ENCODE data around the gene RABGGTA. TPM values are rescaled to one million over a fixed set of nuclear protein-coding genes. Genes with fewer than 3 reads are reported as not detected.

The RABGGTA gene
- total and polyA plus RNA-seq, 2 donors (not counting 1 experiment from before 2014, with no cell fraction given): 15.1 to 21.0 TPM

DNA sequence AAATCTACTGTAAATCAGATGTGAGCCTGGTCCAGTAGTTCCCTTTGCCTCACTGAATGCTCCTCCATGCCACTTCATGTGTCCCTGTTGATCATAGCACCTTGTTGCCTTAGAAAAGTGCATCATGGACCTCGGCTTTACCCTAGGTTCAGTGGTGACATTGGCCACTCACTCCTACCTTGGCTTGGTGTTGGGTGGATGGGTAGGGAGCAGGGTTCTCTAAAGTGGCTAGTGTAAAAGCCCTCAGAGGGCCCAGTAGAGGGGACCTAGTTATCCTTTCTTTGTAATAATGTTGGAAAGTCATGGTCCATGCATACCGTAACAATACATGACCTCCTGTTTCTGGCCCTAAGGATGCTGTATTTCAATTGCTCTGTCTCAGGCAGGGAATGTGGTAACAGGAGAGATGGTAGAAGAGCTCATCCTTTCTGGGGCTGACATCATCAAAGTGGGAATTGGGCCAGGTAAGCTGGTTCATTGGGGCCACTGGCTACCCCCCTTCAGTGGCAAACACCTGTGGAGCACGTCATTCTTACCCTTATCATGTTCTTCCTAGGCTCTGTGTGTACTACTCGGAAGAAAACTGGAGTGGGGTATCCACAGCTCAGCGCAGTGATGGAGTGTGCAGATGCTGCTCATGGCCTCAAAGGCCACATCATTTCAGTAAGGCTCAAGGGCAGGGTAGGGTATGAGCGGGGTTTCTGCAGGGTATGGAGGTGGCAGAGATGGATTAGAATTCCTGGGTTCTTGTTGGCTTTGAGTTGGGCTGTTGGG is 34.5 kb downstream of the RABGGTA start:
- Histone ChIP-seq H3K27ac (ENCODE audit: insufficient read depth, low read length) (no peak overlapping the region), H4K20me1 (ENCODE audit: control insufficient read depth, extremely low read depth, insufficient read depth, low read length) (no peaks in the 10 kb centered on the region), H3K4me3 (replicated peaks in 1 of 4; ENCODE audit: control extremely low read depth in 1 of 4, insufficient read depth in 1 of 4, low read depth in 3 of 4, low read length in 4 of 4) (no peak overlapping the region), H3K79me2 (ENCODE audit: control insufficient read depth, insufficient read depth, low read length) (peaks cover 46% of the 10 kb centered on the region), H3K27me3 (ENCODE audit: control insufficient read depth, insufficient read depth, low read length) (no peaks in the 10 kb centered on the region), H3K9me3 (ENCODE audit: control insufficient read depth, insufficient read depth, low read depth, low read length) (no peaks in the 10 kb centered on the region), H3K36me3 (ENCODE audit: control insufficient read depth, insufficient read depth, low read length) (peaks cover 31% of the 10 kb centered on the region), H3K4me2 (ENCODE audit: extremely low read depth, insufficient read depth, low read length) (no peak overlapping the region), H3K4me1 (ENCODE audit: control insufficient read depth, extremely low read depth, insufficient read depth, low read length) (peaks cover 18% of the 10 kb centered on the region), H2AFZ (ENCODE audit: low read length) (no peak overlapping the region), H3K9ac (ENCODE audit: insufficient read depth, low read length) (no peak overlapping the region)
- DNase-seq (ENCODE audit: low read depth in 2 of 2): no peak
- TF ChIP-seq EZH2 (IDR thresholded peaks at IDR 0.05; ENCODE audit: low read length, missing control alignments): no peak
- TF ChIP-seq, protein P1, sequence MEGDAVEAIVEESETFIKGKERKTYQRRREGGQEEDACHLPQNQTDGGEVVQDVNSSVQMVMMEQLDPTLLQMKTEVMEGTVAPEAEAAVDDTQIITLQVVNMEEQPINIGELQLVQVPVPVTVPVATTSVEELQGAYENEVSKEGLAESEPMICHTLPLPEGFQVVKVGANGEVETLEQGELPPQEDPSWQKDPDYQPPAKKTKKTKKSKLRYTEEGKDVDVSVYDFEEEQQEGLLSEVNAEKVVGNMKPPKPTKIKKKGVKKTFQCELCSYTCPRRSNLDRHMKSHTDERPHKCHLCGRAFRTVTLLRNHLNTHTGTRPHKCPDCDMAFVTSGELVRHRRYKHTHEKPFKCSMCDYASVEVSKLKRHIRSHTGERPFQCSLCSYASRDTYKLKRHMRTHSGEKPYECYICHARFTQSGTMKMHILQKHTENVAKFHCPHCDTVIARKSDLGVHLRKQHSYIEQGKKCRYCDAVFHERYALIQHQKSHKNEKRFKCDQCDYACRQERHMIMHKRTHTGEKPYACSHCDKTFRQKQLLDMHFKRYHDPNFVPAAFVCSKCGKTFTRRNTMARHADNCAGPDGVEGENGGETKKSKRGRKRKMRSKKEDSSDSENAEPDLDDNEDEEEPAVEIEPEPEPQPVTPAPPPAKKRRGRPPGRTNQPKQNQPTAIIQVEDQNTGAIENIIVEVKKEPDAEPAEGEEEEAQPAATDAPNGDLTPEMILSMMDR (conservative IDR thresholded peaks at IDR 0.05 in 1 of 2, IDR thresholded peaks at IDR 0.05 in 1 of 2; ENCODE audit: low read depth in 1 of 2, low read length in 2 of 2): no peak

DNA sequence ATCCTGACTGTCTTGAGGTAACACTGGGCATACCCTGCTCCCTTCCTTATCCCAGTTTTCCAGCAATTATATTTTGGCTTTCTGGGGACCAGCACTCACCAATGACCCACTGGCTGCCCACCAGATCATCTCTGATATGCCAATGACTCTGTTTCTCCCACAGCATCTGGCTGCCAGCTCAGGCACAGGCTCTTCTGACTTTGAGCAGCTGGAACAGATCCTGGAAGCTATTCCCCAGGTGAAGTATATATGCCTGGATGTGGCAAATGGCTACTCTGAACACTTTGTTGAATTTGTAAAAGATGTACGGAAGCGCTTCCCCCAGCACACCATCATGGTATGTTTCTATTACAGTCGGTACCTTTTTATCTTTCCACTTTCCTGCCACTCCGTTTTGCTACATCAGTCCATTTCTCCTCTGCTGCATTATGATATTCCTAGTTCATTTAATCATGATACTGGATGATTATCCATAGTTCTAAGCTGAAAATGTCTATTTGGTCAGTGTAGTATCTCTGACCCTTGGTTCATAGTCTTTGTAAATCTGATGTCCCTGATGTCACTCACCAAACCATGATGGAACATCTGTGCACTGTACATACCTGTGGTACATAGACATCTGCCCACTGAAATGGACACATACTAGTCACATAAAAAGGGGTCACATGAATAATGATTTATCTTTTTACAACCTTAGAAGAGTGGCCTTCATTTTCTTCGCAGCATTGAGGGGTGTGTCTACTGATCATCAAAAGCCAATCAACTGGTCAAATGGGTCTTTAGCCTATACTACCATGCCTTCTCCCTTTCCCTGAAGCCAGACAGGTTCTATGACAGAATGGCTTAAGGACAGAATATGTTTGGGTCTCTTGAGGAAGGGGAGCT is 35.4 kb downstream of the RABGGTA start:
- Histone ChIP-seq H3K36me3 (ENCODE audit: control insufficient read depth, insufficient read depth, low read length) (peaks cover 31% of the 10 kb centered on the region), H3K27ac (ENCODE audit: insufficient read depth, low read length) (no peak overlapping the region), H3K79me2 (ENCODE audit: control insufficient read depth, insufficient read depth, low read length) (peaks cover 48% of the 10 kb centered on the region), H3K4me1 (ENCODE audit: control insufficient read depth, extremely low read depth, insufficient read depth, low read length) (peaks cover 20% of the 10 kb centered on the region), H3K4me3 (replicated peaks in 1 of 4; ENCODE audit: control extremely low read depth in 1 of 4, insufficient read depth in 1 of 4, low read depth in 3 of 4, low read length in 4 of 4) (no peak overlapping the region), H3K27me3 (ENCODE audit: control insufficient read depth, insufficient read depth, low read length) (no peaks in the 10 kb centered on the region), H4K20me1 (ENCODE audit: control insufficient read depth, extremely low read depth, insufficient read depth, low read length) (no peaks in the 10 kb centered on the region), H2AFZ (ENCODE audit: low read length) (no peak overlapping the region), H3K4me2 (ENCODE audit: extremely low read depth, insufficient read depth, low read length) (no peak overlapping the region), H3K9me3 (ENCODE audit: control insufficient read depth, insufficient read depth, low read depth, low read length) (no peaks in the 10 kb centered on the region), H3K9ac (ENCODE audit: insufficient read depth, low read length) (no peak overlapping the region)
- TF ChIP-seq EZH2 (IDR thresholded peaks at IDR 0.05; ENCODE audit: low read length, missing control alignments): no peak
- TF ChIP-seq, protein P1 (conservative IDR thresholded peaks at IDR 0.05 in 1 of 2, IDR thresholded peaks at IDR 0.05 in 1 of 2; ENCODE audit: low read depth in 1 of 2, low read length in 2 of 2): no peak
- DNase-seq (ENCODE audit: low read depth in 2 of 2): no peak
